ENCODE results near the gene PSENEN.

DNA sequence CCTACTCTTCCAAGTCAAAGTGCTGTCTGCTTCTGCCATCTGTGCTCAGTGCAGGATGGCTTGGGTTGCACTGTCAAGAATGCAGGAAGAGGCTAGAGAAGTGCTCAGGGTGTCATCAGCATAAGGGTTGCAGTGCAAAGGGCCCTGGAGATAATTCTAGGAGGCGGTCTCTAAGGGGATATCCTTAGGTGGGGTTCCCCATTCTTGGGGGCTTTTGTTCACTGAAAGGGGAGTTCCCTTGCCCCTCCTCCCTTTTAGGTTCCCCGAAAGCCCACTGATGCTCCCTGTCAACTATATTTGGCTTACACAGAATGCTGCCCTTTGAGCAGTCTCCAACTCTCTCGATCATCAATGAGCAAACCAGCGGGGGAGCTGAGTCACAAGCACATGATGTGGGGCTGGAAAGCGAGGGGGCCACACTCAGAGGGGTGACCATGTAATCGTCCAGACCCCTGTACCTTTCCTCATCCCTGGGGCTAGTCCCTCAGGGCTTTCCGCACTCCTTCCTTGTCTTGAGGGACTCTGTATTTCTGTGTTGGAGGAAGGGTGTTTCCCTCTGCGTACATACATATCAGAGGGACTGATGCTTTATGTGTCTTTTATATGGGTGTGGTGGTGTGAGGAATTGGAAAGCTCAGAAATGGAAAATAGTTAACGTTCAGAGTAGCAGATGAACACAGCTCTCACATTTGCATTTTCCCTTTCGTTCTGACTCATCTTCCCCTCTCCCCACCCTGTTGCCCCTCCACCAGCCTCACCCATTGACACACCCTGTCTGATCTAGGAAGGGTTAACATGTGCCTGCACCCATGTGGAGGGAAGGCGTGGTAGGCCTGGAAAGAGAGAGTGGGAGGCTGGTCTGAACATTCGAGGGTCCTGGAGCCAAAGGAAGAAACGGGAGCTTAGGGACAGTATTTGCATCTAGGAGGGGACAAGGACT, 34.4 kb upstream of the PSENEN start:
- TF ChIP-seq CTCF (optimal IDR thresholded peaks at IDR 0.05 in 1 of 3, IDR thresholded peaks at IDR 0.05 in 1 of 3, conservative IDR thresholded peaks at IDR 0.05 in 1 of 3; ENCODE audit: extremely low read depth in 1 of 3, insufficient read depth in 2 of 3, low read length in 3 of 3) (no peak), EZH2 (IDR thresholded peaks at IDR 0.05; ENCODE audit: low read length) (no peak)

All from keratinocyte (primary cell).